ENCODE data around the gene FBXL13. TPM values are rescaled to one million over a fixed set of nuclear protein-coding genes. Genes with fewer than 3 reads are reported as not detected.
"Not testable (repeated sequence)": the region's sequence is repeated elsewhere in the genome, so short reads cannot be mapped to it uniquely, and the experiment has no call there.

Gene FBXL13
- total RNA-seq, 4 donors from 2014 or later = 0.52 to 1.7 (median 1.1) TPM

DNA sequence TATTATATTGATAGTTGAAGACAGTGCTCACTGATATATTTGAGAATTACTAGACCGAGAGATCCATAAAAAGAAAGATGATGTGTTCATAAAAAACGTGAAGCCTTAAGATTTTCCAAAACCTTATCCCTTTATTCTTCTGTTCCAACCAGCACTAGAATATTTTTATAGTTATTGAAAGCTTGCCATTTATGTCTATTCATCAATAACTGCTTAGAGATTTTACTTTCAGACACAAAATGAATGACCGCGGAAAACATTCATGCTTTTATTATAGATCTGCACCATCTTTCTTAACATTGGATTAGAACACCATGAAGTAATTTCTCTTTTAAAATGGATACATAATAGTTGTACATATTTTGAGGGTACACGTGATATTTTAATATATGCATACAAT lies 77.6 kb downstream of the FBXL13 start:
- WGBS = 93% methylated on average over 5 of the region's 5 CpGs
- TF ChIP-seq POLR2A (IDR thresholded peaks at IDR 0.05; ENCODE audit: low read depth) (no peak), POLR2AphosphoS5 (IDR thresholded peaks at IDR 0.05) (no peak), EP300 (IDR thresholded peaks at IDR 0.05) (no peak)
- TF ChIP-seq, protein P1, sequence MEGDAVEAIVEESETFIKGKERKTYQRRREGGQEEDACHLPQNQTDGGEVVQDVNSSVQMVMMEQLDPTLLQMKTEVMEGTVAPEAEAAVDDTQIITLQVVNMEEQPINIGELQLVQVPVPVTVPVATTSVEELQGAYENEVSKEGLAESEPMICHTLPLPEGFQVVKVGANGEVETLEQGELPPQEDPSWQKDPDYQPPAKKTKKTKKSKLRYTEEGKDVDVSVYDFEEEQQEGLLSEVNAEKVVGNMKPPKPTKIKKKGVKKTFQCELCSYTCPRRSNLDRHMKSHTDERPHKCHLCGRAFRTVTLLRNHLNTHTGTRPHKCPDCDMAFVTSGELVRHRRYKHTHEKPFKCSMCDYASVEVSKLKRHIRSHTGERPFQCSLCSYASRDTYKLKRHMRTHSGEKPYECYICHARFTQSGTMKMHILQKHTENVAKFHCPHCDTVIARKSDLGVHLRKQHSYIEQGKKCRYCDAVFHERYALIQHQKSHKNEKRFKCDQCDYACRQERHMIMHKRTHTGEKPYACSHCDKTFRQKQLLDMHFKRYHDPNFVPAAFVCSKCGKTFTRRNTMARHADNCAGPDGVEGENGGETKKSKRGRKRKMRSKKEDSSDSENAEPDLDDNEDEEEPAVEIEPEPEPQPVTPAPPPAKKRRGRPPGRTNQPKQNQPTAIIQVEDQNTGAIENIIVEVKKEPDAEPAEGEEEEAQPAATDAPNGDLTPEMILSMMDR (IDR thresholded peaks at IDR 0.05) = no peak
- intact Hi-C loops (cut with DNase I) = no loop called here
- H3K36me3 ChIP-seq = no peaks in the 10 kb centered on the region
- DNase-seq (ENCODE audit: extremely low spot score) = no peak
- no peak overlapping the region for H3K4me3 ChIP-seq
- no peak overlapping the region for H3K27ac ChIP-seq (replicated peaks in 1 of 4)
- no peaks in the 10 kb centered on the region for H3K27me3 ChIP-seq
- peaks cover 0 to 20% (median 18%) of the 10 kb centered on the region in 4 donors for H3K4me1 ChIP-seq
- peaks cover 0 to 3% (median 0%) of the 10 kb centered on the region in 4 donors for H3K9me3 ChIP-seq

DNA sequence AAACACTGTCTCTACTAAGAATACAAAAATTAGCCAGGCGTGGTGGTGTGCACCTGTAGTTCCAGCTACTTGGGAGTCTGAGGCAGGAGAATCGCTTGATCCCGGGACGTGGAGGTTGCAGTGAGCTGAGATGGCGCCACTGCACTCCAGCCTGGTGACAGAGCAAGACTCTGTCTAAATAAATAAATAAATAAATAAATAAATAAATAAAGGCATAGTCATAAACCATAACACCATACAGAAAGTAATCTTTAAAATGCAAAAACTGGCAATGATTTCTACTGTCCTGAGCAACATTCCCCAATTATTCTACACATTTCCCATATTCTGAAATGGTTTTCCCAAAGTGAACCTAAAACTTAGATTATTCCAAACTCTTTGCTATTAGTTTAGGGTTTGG lies 79.0 kb downstream of the FBXL13 start:
- H3K27me3 ChIP-seq; intact Hi-C loops (cut with DNase I); DNase-seq (ENCODE audit: extremely low spot score); H3K4me3 ChIP-seq; H3K27ac ChIP-seq (replicated peaks in 1 of 4); H3K36me3 ChIP-seq; H3K9me3 ChIP-seq: not testable (repeated sequence)
- H3K4me1 ChIP-seq = peaks cover 0 to 29% (median 20%) of the 10 kb centered on the region in 4 donors
- 86% methylated on average over 5 of the region's 5 CpGs for WGBS

DNA sequence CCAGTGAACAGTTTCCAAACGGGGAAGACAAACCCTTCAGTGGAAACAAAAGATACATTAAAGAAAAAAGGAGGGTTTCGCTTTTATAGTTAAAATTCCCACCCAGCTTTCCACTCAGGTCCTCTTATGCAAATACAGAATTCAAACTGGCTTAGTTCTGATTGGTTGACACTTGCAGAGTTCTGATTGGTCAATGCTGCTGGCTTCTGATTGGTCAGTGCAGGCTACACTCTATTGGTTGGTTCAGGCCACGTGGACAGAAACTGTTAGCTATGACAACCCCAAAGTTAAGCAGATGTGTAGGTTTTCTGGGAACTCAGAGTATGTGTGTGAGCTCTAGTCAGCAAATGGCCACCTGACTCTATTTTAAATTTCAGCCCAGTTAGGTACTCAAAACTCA lies 80.0 kb downstream of the FBXL13 start:
- peak; percentile 39 for DNase-seq (ENCODE audit: extremely low spot score)
- Histone ChIP-seq H3K9me3 (no peaks in the 10 kb centered on the region), H3K27me3 (no peaks in the 10 kb centered on the region), H3K4me1 (peaks cover 0 to 29% (median 20%) of the 10 kb centered on the region in 4 donors), H3K4me3 (no peak overlapping the region), H3K36me3 (no peaks in the 10 kb centered on the region), H3K27ac (replicated peaks in 1 of 4) (no peak overlapping the region)
- 92% methylated on average over 3 of the region's 3 CpGs for WGBS
- TF ChIP-seq POLR2A (IDR thresholded peaks at IDR 0.05; ENCODE audit: low read depth) = no peak
- TF ChIP-seq, protein P1 (IDR thresholded peaks at IDR 0.05) = no peak
- no peak for TF ChIP-seq EP300 (IDR thresholded peaks at IDR 0.05)
- no peak for TF ChIP-seq POLR2AphosphoS5 (IDR thresholded peaks at IDR 0.05)
- intact Hi-C loops (cut with DNase I) = no loop called here

DNA sequence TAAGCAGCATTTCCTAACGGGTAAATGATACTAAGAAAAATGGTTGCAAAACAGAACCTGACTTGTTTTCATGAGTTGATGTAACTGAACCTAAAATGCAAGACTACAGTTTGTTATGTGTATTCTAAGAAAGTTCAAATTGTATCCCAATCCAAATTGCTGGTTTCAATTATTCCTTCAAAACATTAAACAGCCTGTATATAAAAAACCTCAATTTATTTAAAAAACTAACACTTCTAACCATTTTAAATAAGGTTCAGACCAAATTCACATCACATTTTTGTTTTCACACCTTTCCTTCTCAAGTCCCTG lies 80.9 kb downstream of the FBXL13 start:
- peak overlapping the region; percentile 32 to 56 (median 42) for H3K27ac ChIP-seq (replicated peaks in 1 of 4)
- no peaks in the 10 kb centered on the region for H3K36me3 ChIP-seq
- H3K4me3 ChIP-seq = no peak overlapping the region
- peaks cover 0 to 29% (median 20%) of the 10 kb centered on the region in 4 donors for H3K4me1 ChIP-seq
- H3K9me3 ChIP-seq = no peaks in the 10 kb centered on the region
- 11% methylated on average over 1 of the region's 1 CpG for WGBS
- intact Hi-C loops (cut with DNase I) = no loop called here
- TF ChIP-seq EP300 (IDR thresholded peaks at IDR 0.05) (no peak), POLR2AphosphoS5 (IDR thresholded peaks at IDR 0.05) (no peak), POLR2A (IDR thresholded peaks at IDR 0.05; ENCODE audit: low read depth) (no peak)
- TF ChIP-seq, protein P1 (IDR thresholded peaks at IDR 0.05) = no peak
- H3K27me3 ChIP-seq = no peaks in the 10 kb centered on the region
- no peak for DNase-seq (ENCODE audit: extremely low spot score)

DNA sequence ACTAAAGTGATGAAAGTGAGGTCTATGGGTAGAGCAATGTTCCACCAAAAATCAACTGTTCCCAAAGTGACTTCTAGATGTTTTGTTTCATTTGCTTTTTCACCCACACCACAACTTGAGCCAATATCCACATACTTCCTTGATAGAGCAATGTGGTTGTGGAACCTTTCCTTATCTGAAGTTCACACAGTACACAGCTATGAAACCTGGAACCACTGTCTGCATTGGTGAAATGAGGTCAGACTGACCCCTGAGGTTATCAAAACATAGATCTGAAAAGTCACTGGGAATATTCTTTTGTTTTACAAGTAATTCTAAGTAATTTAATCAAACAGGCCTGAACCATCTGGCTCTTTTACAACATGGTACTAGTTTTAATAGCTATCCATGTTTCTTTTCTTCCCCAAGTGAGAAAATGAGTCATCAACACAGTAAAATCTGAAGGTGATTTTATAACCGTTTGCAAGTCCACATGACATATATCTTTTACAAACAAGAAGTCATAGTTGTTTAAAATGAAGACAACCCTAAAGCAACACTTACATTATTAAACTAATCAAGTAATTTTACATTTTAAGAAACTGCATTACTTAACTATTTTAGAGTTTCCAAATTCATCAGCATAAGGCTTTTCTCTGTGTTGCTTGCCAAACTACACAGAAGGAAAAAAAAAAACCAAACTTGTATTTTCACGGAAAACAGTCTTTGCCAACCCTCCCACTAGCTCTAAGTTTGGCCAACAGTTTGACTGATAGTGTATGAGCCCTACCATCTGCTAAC lies 81.5 kb downstream of the FBXL13 start:
- intact Hi-C loops (cut with DNase I) = no loop called here
- no peaks in the 10 kb centered on the region for H3K36me3 ChIP-seq
- DNase-seq (ENCODE audit: extremely low spot score) = no peak

More for the DNA sequence above, 81.5 kb downstream of the FBXL13 start:
- Histone ChIP-seq H3K4me3 (no peak overlapping the region), H3K27me3 (no peaks in the 10 kb centered on the region), H3K27ac (replicated peaks in 1 of 4) (peak overlapping the region; percentile 32 to 56 (median 42)), H3K4me1 (peaks cover 0 to 29% (median 20%) of the 10 kb centered on the region in 4 donors), H3K9me3 (no peaks in the 10 kb centered on the region)
- TF ChIP-seq POLR2A (IDR thresholded peaks at IDR 0.05; ENCODE audit: low read depth) = no peak
- TF ChIP-seq, protein P1 (IDR thresholded peaks at IDR 0.05) = no peak
- no peak for TF ChIP-seq POLR2AphosphoS5 (IDR thresholded peaks at IDR 0.05)
- no peak for TF ChIP-seq EP300 (IDR thresholded peaks at IDR 0.05)
- WGBS = 5% methylated on average over 2 of the region's 2 CpGs
